ENCODE measurements around the gene BRAP.
A peak's percentile ranks its signal among the peaks of the same experiment; 100 is the strongest.
"Not testable (repeated sequence)": the region's sequence is repeated elsewhere in the genome, so short reads cannot be mapped to it uniquely, and the experiment has no call there.

BRAP gene

GRCh38 chr12:111685811-111686573 lies at the start of gene BRAP, which contains the start of gene ACAD10:
Gene BRAP (minus strand): TSS chr12:111685956. CDS start chr12:111685792, 164 bp downstream.
Gene ACAD10 (plus strand): TSS chr12:111686053. CDS start chr12:111692710, 6,657 bp downstream.
- DNase-seq = peak; percentile 95

- DNase-seq = no peak
Measured at GRCh38 chr12:111733340-111733915, 47.7 kb upstream of the BRAP start.

GRCh38 chr12:111732786-111733185 lies 47.0 kb upstream of the BRAP start:
- no peak for DNase-seq

GRCh38 chr12:111730420-111730819 lies 44.7 kb upstream of the BRAP start:
- DNase-seq = no peak

- DNase-seq = no peak
Measured at GRCh38 chr12:111728795-111729194, 43.0 kb upstream of the BRAP start.

- DNase-seq = not testable (repeated sequence)
Measured at GRCh38 chr12:111723646-111724360, 38.0 kb upstream of the BRAP start.

GRCh38 chr12:111720457-111720856 lies 34.7 kb upstream of the BRAP start:
- DNase-seq = no peak

- not testable (repeated sequence) for DNase-seq
Measured at GRCh38 chr12:111719316-111719715, 33.6 kb upstream of the BRAP start.

- no peak for DNase-seq
Measured at GRCh38 chr12:111715279-111715678, 29.5 kb upstream of the BRAP start.

- DNase-seq = no peak
Measured at GRCh38 chr12:111706145-111706544, 20.4 kb upstream of the BRAP start.

- DNase-seq = no peak
Measured at GRCh38 chr12:111705672-111706071, 19.9 kb upstream of the BRAP start.

GRCh38 chr12:111699962-111700361 lies 14.2 kb upstream of the BRAP start:
- DNase-seq = no peak

GRCh38 chr12:111693818-111694217 lies 8.1 kb upstream of the BRAP start:
- no peak for DNase-seq

GRCh38 chr12:111692575-111693210 lies 6.9 kb upstream of the BRAP start:
- no peak for DNase-seq

GRCh38 chr12:111691262-111691661 lies 5.5 kb upstream of the BRAP start:
- DNase-seq = no peak

GRCh38 chr12:111687952-111688351 lies 2.2 kb upstream of the BRAP start:
- no peak for DNase-seq

- DNase-seq = no peak
Measured at GRCh38 chr12:111687255-111687654, 1.5 kb upstream of the BRAP start.

- DNase-seq = no peak
Measured at GRCh38 chr12:111686574-111687105, 884 bp upstream of the BRAP start.

GRCh38 chr12:111685322-111685810 lies 390 bp downstream of the BRAP start:
- DNase-seq = no peak

- not testable (repeated sequence) for DNase-seq
Measured at GRCh38 chr12:111684485-111685198, 1.1 kb downstream of the BRAP start.

- DNase-seq = no peak
Measured at GRCh38 chr12:111677186-111677585, 8.6 kb downstream of the BRAP start.

- DNase-seq = no peak
Measured at GRCh38 chr12:111673503-111673902, 12.3 kb downstream of the BRAP start.
